NCI-H460 (cell line): ENCODE results near the gene ULBP2. TPM values are rescaled to one million over a fixed set of nuclear protein-coding genes. Genes with fewer than 3 reads are reported as not detected.
"Not testable (repeated sequence)": the region's sequence is repeated elsewhere in the genome, so short reads cannot be mapped to it uniquely, and the experiment has no call there.

Experiments
- DNase-seq: peaks from one replicate; pipeline ENCODE4 v3.0.0-alpha.2; 2016; ENCODE audit warnings: low read depth; ENCODE audit errors: extremely low read depth
- total RNA-seq: library from RNA; depleted of rRNA; stranded (reverse); fragments of >200 nt; shearing (Covaris generic); gene quantifications from 2 replicates; pipeline ENCODE4 v1.2.3, GENCODE V29; 2014

ULBP2 gene
- total RNA-seq, 1 experiment from 2014 or later, result 4.5 TPM

- no peak for DNase-seq
Observed at GRCh38 chr6:149965194-149966020, 23.6 kb downstream of the ULBP2 start.

- DNase-seq, result not testable (repeated sequence)
Observed at GRCh38 chr6:149966319-149966718, 24.5 kb downstream of the ULBP2 start.

- no peak for DNase-seq
Observed at GRCh38 chr6:149967591-149967990, 25.8 kb downstream of the ULBP2 start.

- not testable (repeated sequence) for DNase-seq
Observed at GRCh38 chr6:149967999-149968398, 26.2 kb downstream of the ULBP2 start.

DNA sequence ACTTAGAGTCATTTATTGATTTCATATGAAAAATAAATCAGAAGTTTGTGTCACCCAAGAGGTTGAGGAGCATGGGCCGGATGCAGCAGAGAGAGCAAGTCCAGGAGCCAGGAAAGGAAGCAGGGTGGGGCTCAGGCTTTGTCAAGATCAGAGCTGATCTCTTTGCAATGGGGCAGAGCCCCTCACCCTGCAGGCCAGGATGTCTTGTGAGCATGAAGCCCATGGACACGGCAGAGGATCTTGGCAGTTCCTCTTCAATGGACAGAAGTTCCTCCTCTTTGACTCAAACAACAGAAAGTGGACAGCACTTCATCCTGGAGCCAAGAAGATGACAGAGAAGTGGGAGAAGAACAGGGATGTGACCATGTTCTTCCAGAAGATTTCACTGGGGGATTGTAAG lies 27.1 kb downstream of the ULBP2 start:
- DNase-seq, result not testable (repeated sequence)

DNA sequence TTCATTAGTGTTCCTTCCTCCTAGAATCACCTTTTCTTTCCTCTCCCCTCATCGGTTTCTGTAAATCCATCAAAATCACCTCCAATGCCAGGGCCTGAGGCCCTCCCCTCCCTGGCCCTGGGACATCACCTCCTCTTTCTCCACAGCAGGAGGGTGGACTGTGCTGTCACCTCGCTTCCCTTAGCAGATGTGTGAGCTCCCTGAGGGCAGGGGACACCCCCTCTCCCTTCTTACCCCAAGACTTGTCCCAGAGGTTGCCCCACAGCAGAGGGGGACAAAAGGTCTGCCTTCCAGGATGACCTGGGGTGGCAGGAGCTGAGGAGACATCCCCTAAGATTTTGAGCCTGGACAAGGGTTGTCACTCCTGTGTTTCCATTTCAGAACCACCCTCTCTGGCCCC lies 27.8 kb downstream of the ULBP2 start:
- DNase-seq, result no peak

DNA sequence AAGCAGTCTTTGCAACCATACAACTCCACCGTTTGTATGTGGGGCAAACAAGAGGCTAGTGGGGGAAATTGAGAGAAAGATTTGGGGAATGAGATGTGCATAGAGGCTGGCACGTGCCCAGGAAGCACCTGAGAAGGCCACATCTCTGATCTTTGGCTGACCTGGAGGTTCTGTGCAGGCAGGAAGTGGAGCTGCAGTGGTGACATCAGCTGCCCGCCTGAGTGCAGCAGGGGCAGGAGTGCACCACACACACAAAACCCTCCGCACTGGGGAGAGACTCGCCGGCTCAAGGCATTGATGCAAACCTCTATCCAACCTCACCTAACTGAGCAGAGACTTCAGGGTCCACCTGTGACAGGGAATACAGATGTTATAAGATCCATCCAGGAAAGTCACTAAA lies 32.6 kb downstream of the ULBP2 start:
- DNase-seq, result not testable (repeated sequence)

- no peak for DNase-seq
Observed at GRCh38 chr6:149974825-149975224, 33.0 kb downstream of the ULBP2 start.

GRCh38 chr6:149975400-149975799 lies 33.6 kb downstream of the ULBP2 start:
- no peak for DNase-seq

DNA sequence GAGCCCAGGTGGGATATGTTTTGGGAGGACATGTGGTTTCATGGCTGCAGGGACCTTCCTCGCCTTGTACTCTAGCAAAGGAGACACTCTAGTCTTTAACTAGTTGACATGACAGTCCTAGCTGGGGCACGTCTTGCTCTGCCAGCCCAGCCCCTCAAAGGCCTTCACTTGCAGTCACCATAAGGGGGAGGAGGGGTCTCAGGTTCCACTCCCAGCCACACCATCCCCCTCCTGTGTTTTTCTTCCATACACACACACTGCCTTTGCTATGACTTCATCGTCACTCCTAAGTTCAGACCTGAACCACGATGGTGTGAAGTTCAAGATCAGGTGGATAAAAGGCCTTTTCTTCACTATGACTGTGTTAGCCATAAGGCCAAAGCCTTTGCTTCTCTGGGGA lies 35.4 kb downstream of the ULBP2 start:
- no peak for DNase-seq

DNA sequence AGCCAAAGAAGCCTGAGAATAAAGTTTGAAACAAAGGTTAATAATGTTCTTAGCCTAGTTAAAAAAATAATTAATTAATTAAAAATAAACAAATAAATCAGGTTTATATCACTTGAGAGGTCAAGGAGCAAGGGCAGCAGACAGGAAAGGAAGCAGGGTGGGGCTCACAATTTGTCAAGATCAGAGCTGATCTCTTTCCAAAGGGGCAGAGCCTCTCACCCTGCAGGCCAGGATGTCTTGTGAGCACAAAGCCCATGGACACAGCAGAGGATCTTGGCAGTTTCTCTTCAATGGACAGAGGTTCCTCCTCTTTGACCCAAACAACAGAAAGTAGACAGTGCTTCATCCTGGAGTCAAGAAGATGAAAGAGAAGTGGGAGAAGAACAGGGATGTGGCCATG lies 36.8 kb downstream of the ULBP2 start:
- DNase-seq, result no peak

DNA sequence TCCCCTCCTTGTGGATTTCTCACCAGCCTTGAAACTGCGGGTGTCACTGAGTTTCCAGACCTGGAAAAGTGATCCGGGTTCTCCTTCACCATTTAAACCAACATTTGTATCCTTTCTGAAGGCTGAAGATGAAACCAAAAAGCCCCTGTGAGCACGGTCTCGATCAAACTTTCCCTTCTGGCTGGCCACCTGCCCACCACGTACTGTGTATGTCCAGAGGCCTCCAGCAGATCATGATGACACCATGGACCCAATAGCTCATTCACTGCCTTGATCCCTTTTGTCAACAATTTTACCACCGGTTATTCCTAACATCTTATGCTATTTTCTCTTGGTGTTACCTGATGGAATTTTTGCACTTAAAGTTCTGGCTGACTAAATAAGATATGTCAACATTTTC lies 37.5 kb downstream of the ULBP2 start:
- DNase-seq, result no peak

DNA sequence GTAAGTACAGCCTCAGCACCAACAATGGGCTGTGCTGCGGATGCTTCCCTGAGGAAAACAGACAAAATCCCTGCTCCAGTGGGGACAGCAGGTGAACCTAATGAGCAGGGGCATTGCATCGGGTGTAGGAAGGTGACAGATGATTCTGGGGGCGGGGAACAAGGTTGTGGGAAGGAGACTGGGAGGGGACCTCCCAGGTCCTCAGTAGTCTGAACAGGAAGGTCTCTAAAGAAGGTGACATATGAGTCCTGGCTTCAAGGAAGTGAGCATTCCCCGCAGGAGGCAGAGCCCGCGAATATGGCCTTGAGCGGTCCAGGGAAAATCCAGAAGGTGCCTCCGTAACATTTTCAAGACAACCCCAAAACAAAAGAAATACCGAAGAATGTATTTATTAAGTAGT lies 41.3 kb downstream of the ULBP2 start:
- DNase-seq, result no peak

GRCh38 chr6:149984773-149985172 lies 43.0 kb downstream of the ULBP2 start:
- no peak for DNase-seq

GRCh38 chr6:149985481-149985937 lies 43.7 kb downstream of the ULBP2 start:
- DNase-seq, result no peak

DNA sequence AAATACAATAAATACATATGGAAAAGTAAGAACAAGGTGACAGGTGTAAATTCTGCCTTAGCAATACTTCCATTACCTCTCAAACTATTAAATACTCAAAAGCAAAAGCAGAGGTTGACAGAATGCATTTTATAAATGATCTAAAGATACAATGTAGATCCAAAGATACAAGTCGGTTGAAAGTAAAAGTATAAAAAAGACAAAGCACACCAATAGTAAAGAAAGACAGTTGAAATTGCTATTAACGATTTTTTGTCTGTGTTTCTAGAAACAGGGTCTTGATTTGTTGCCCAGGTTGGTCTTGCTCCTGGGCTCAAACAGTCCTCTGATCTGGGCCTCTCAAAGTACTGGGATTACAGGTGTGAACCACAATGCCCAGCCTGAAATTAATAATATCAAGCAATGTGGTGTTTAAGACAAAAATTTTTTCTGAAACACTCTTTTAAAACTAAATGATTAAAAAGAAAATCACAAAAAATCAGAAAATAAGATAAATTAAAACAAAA lies 45.8 kb downstream of the ULBP2 start:
- no peak for DNase-seq

DNA sequence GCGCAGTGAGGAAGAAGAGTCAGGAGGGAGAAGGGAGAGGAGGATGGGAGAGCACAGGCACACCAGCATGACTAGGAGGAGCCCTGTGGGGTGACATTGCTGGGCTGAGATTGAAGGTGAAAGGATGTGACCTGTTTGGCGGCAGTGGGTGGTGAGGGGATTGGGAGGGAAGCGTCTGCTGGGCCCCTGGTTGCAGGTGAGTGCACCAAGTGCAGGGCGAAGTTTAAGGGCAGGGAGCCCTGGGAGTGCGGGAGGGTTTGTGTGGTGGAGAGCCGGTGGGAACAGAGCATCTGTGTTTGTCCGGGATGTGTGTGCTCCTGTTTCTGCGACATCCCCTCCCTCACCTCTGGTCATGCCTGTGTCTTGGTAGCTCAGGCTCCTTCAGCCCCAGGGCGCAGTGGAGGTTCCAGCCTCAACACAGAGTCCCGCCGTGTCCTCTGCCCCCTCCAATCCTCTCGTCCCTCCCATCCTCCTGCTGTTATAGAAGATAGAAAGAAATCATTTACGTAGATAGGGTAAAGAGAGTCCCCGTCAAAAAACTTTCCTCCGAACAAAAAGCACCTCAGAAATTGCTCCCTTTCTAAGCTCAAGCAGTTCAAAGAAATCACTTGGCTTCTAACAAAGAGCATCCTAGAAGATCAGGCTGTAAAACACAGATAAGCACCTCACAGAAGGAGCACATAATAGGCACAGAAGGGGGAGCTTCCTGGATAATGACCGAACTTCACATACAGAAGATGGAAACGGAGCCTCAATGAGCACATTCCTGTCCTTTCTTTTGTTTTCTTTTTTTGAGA lies 46.9 kb downstream of the ULBP2 start:
- DNase-seq, result no peak

DNA sequence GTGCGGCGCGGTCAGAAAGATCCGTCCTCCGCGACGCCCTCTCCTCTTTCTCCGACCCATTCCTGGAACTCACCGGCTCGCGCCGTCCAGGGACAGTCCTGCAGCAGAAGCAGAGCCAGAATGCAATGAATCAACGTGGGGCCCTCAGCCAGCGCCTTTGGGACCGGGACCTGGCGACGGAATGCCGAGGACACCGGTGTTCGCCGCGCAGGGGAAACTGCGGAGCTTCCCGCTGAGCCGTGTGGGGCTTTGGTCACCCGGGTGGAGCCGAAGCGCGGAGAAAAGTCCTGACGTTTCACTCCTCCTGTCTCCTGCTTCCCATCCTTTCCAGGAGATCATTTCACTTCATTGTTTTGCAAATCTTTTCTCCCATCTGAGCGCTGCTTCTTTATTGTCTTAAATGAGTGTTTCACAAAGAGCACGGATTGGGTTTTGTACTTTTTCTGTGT lies 48.4 kb downstream of the ULBP2 start:
- DNase-seq, result no peak

GRCh38 chr6:149990661-149991471 lies 49.1 kb downstream of the ULBP2 start:
- DNase-seq, result no peak

DNA sequence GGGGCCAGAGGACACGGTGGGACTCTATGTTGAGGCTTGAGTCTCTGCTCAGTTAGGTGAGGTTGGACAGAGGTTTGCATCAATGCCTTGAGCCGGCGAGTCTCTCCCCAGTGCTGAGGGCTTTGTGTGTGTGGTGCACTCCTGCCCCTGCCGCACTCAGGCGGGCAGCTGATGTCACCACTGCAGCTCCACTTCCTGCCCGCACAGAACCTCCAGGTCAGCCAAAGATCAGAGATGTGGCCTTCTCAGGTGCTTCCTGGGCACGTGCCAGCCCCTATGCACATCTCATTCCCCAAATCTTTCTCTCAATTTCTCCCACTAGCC lies 49.6 kb downstream of the ULBP2 start:
- not testable (repeated sequence) for DNase-seq

GRCh38 chr6:149991838-149992237 lies 50.0 kb downstream of the ULBP2 start:
- DNase-seq, result no peak
